GM12872 (cell line): ENCODE measurements around the gene DEPDC1B.

Experiments used
- TF ChIP-seq, protein P1 (sequence below): IDR thresholded peaks from 3 replicates; pipeline ENCODE4 v1.5.1; 2011; ENCODE audit warnings: low read depth, mild to moderate bottlenecking, low read length, moderate library complexity; ENCODE audit not compliant: insufficient read depth

Gene DEPDC1B, protein sequence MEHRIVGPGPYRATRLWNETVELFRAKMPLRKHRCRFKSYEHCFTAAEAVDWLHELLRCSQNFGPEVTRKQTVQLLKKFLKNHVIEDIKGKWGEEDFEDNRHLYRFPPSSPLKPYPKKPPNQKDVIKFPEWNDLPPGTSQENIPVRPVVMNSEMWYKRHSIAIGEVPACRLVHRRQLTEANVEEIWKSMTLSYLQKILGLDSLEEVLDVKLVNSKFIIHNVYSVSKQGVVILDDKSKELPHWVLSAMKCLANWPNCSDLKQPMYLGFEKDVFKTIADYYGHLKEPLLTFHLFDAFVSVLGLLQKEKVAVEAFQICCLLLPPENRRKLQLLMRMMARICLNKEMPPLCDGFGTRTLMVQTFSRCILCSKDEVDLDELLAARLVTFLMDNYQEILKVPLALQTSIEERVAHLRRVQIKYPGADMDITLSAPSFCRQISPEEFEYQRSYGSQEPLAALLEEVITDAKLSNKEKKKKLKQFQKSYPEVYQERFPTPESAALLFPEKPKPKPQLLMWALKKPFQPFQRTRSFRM

DNA sequence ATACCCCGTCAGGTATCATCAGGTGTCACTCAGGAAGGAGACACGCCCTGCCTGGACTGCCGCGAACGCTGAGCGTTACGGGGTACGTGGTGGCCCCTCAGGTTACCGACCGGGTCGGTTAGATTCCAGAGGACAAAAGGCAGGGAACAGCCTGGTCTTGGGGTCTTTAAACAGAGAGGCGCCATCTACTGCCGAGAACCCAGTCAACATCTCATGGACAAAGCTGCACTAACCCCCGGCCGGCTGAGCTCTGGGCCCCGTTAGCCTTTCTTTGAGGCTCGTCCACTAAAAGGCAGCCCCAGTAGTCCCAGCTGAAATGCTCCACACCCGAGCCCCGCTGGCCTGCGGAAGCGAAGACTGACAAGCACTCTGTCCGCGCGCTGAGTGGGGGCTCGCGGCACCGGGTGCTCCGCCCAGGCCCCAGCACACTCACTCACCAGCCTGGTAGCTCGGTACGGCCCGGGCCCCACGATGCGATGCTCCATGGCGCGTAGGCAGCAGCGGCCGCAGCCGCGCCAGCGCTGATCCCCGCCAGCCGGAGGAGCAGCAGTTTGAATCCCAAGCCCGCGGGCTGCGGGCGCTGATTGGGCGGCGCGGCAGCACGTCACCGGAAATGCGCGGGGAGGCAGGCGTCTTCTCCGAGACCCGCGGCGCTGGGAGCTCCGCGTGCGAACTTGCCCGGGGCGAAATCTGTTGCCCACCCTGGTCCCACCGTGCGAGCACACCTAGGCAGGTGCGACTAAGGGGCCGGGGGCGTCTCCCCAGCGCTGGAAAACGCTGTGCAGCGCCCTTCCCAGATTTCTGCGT, at the start of gene DEPDC1B:
Gene DEPDC1B (minus strand): TSS at position 558 of the 807 bp plus-strand sequence. CDS start 73 bp downstream, at position 485.
- TF ChIP-seq, protein P1, sequence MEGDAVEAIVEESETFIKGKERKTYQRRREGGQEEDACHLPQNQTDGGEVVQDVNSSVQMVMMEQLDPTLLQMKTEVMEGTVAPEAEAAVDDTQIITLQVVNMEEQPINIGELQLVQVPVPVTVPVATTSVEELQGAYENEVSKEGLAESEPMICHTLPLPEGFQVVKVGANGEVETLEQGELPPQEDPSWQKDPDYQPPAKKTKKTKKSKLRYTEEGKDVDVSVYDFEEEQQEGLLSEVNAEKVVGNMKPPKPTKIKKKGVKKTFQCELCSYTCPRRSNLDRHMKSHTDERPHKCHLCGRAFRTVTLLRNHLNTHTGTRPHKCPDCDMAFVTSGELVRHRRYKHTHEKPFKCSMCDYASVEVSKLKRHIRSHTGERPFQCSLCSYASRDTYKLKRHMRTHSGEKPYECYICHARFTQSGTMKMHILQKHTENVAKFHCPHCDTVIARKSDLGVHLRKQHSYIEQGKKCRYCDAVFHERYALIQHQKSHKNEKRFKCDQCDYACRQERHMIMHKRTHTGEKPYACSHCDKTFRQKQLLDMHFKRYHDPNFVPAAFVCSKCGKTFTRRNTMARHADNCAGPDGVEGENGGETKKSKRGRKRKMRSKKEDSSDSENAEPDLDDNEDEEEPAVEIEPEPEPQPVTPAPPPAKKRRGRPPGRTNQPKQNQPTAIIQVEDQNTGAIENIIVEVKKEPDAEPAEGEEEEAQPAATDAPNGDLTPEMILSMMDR: peak; percentile 56

DNA sequence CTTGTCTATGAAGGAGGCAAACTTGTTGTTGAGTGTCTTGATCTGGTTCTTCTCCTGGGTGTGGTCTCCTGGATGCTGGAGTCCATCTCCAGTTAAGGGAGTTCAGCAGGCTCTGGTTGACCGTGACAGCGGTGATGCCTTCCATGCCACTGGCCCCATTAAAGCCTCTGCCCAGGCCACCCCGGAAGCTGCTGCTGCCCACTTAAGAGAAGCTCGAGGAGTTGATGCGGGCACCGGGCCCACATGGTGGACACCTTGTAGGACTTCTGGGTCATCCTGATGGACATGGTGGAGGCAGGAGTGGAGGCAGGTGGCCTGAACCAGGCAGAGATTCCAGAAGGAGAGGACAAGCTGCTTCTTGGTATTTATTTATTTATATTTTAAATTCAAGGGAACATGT, 44.7 kb upstream of the DEPDC1B start:
- TF ChIP-seq, protein P1: no peak

DNA sequence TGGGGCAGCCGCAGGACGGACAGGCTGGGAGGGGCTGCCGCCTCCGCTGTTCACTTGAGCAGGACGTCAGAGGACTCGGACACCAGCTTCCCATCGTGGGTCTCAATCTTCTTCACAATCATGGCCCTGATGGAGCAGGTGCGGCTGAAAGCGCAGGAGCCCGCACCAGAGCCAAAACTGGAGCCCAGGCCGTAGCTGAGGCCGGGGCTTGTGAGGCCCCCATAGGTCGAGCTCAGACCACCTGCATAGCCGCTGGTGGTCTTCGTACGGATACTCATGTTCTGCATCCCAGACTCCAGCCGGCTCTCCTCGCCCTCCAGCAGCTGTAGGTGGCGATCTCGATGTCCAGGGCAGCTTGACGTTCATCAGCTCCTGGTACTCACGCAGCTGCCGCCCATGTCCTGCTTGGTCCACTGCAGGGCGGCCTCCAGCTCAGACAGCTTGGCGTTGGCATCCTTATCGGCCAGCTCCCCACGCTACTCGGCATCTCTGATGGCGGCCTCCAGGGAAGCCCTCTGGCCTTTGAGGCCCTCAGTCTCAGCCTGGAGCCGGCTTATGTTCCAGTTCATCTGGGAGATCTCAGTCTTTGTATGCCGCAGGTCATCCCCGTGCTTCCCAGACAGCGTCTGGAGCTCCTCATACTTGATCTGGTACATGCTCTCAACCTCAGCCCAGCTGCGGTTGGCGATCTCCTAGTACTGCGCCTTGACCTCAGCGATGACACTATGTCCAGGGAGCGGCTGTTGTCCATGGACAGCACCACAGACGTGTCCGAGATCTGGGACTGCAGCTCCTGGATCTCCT, 43.7 kb upstream of the DEPDC1B start:
- TF ChIP-seq, protein P1: no peak

DNA sequence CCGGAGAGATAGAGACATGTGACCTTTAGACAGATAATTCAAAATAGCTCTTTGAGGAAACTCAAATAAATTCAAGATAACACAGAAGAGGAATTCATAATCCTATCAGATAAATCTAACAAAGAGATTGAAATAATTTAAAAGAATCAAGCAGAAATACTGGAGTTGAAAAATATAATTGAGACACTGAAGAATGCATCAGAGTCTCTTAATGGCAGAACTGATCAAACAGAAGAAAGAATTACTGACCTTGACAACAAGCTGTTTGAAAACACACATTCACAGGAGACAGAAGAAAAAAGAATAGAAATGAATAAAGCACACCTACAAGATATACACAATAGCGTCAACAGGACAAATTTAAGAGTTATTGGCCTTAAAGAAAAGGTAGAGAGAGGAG, 40.4 kb upstream of the DEPDC1B start:
- TF ChIP-seq, protein P1: no peak

DNA sequence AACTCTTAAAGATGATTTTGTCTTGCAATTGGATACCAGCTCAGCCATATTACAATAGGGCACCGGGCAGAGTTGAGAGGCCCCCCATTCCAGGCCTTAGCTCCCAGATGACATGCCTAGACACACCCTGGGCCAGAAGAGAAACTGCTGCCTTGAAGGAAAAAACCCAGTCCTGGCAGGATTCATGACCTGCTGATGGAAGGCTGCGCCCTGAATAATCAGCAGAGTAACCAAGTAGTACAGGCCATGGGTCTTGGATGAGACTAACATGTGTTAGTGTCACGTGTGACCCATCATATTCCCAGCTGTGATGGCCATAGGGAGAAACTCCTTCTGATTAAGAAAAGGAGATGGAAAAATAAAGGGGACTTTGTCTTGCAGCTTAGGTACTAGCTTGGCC, 39.0 kb upstream of the DEPDC1B start:
- TF ChIP-seq, protein P1: no peak

DNA sequence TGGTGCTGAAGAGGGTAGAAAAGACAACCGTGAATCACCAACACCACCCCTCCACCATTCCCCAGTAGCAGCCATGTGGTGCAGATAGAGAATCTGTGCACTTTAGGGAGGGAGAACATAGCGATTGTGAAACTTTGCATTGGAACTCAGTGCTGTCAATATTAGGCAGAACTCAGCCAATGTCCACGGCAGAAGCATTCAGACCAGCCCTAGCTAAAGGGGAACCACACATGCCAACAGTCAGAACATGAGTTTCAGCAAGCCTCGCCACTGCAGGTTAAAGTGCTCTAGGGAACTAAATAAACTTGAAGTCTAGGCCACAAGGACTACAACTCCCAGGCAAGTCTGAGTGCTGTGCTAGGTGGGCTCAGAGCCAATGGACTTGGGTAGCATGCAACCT, 38.5 kb upstream of the DEPDC1B start:
- TF ChIP-seq, protein P1: no peak
